H1 (cell line): Measurements from ENCODE around the gene RNF157. TPM values are rescaled to one million over a fixed set of nuclear protein-coding genes. Genes with fewer than 3 reads are reported as not detected.

Experiments used
- BCL11A ChIP-seq, 2 experiments: IDR thresholded peaks; one replicate each; pipeline ENCODE4 v1.6.1; 2011; ENCODE audit warnings: low read depth in 2 of 2, low read length in 2 of 2, mild to moderate bottlenecking in 2 of 2
- CBX5 ChIP-seq: fragments of 300-800, 300-1000 bp; sonication (generic); IDR thresholded peaks from 2 replicates; pipeline ENCODE4 v1.7.1; 2016; ENCODE audit warnings: antibody characterized with exemption, low read length, low read depth
- CBX8 ChIP-seq: fragments of 300-800, 300-1000 bp; sonication (generic); IDR thresholded peaks from 2 replicates; pipeline ENCODE4 v1.7.1; 2016; ENCODE audit warnings: low read depth, low read length, borderline replicate concordance
- CHD7 ChIP-seq: fragments of 300-600 bp; sonication (generic); IDR thresholded peaks from 2 replicates; pipeline ENCODE4 v1.7.1; 2012; ENCODE audit warnings: low read length, moderate library complexity, mild to moderate bottlenecking, inconsistent platforms; ENCODE audit not compliant: insufficient replicate concordance
- HDAC2 ChIP-seq, 2 experiments: fragments of 300-600 bp in 1 of 2; sonication (generic) in 1 of 2; IDR thresholded peaks; 2 replicates each; pipeline ENCODE4 v1.6.1; 2011 to 2012; ENCODE audit warnings: low read depth in 2 of 2, low read length in 2 of 2, mild to moderate bottlenecking in 2 of 2, moderate library complexity in 2 of 2, borderline replicate concordance in 1 of 2, inconsistent platforms in 1 of 2
- MAX ChIP-seq: IDR thresholded peaks from 2 replicates; pipeline ENCODE4 v1.6.1; 2012; ENCODE audit warnings: inconsistent platforms
- NRF1 ChIP-seq: IDR thresholded peaks from 2 replicates; pipeline ENCODE4 v1.6.1; 2011; ENCODE audit warnings: mild to moderate bottlenecking, low read depth, low read length, improper control_type of control experiment
- POLR2A ChIP-seq, 2 experiments: IDR thresholded peaks; 1 replicate in 1 of 2; 2 replicates in 1 of 2; pipeline ENCODE4 v1.6.1; 2011; ENCODE audit warnings: low read depth in 2 of 2, low read length in 2 of 2, mild to moderate bottlenecking in 2 of 2; ENCODE audit errors: control extremely low read depth in 1 of 2
- RFX5 ChIP-seq: IDR thresholded peaks from 2 replicates; pipeline ENCODE4 v1.6.1; 2011; ENCODE audit warnings: low read depth, low read length, improper control_type of control experiment, borderline replicate concordance
- RNF2 ChIP-seq: fragments of 200-900, 300-1000 bp; sonication (generic); IDR thresholded peaks from 2 replicates; pipeline ENCODE4 v1.7.1; 2016; ENCODE audit warnings: borderline replicate concordance, low read depth, mild to moderate bottlenecking, antibody characterized with exemption, low read length; ENCODE audit not compliant: poor library complexity, severe bottlenecking; ENCODE audit errors: missing control alignments
- ZNF274 ChIP-seq: IDR thresholded peaks from 2 replicates; pipeline ENCODE4 v1.7.0; 2012; ENCODE audit warnings: low read length, borderline replicate concordance; ENCODE audit errors: extremely low read depth
- polyA plus RNA-seq, 7 experiments: library from polyadenylated mRNA; depleted of rRNA in 3 of 7; stranded (reverse) in 5 of 7; unstranded in 2 of 7; fragments of >200 nt in 5 of 7; fragments of 200-250 nt in 2 of 7; gene quantifications; 1 replicate in 5 of 7; 2 replicates in 1 of 7; 4 replicates in 1 of 7; pipeline versions ENCODE4 v1.2.1 to v1.2.3, GENCODE V29; 2011 to 2013; ENCODE audit warnings: missing spikeins in 2 of 7, mixed read lengths in 2 of 7
- total RNA-seq: library from RNA; stranded (reverse); fragmentation: NEBNext Ultra II Directional; extraction: Animal tissue kit (Norgen Biotek cat#: 25700); gene quantifications from 2 replicates; pipeline ENCODE4 v1.2.1, GENCODE V29; 2021

The RNF157 gene
- total and polyA plus RNA-seq, 2 of the 8 experiments (the other 6 are each of a cell fraction or from before 2014, with no cell fraction given) = 13.4 to 16.7 TPM

GRCh38 chr17:76159157-76159556 is 81.1 kb downstream of the RNF157 start (continued):
- TF ChIP-seq CHD7 = no peak
- no peak for TF ChIP-seq CBX8
- no peak for TF ChIP-seq RFX5
- TF ChIP-seq BCL11A (IDR thresholded peaks at IDR 0.05; ENCODE audit: low read depth in 2 of 2, low read length in 2 of 2) = no peak
- no peak for TF ChIP-seq ZNF274
- TF ChIP-seq HDAC2 (IDR thresholded peaks at IDR 0.05; ENCODE audit: borderline replicate concordance in 1 of 2, low read depth in 2 of 2, low read length in 2 of 2) = no peak
- TF ChIP-seq CBX5 = no peak
- TF ChIP-seq RNF2 = no peak
- no peak for TF ChIP-seq POLR2A (IDR thresholded peaks at IDR 0.05; ENCODE audit: control extremely low read depth in 1 of 2, low read depth in 2 of 2, low read length in 2 of 2)
- TF ChIP-seq NRF1 = no peak
- no peak for TF ChIP-seq MAX
